ENCODE data around the gene API5. TPM values are rescaled to one million over a fixed set of nuclear protein-coding genes. Genes with fewer than 3 reads are reported as not detected.

API5 gene
- total RNA-seq, 1 experiment from 2014 or later, result 142 TPM

DNA sequence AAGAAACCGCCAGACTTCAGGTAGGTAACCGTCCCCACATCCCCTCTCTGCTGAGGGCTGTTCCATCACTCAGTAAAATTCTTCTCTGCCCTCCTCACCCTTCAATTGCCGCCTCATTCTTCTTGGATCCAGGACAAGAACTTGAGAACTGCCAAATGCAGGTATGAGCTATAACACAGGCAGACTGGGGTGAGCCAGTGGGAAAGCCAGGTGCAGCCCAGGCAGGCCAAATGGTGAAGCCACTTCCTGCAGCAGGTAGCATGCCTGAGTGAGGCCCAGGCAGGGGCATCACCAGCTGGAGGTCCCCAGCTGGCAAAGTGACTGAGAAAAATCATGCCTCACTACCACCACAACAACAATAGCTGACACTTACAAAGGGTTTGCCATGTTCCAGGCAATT, 22.4 kb upstream of the API5 start:
- ChIA-PET POLR2A (no interaction called here), CTCF (interaction anchor here (0.6 to 2.0 kb wide), 2 partner anchors 11 to 20 kb away, joined by 3 to 8 read pairs; no protein-coding TSS in a partner anchor)
- Mint-ChIP-seq H3K36me3 (no peaks in the 10 kb centered on the region), H3K27me3 (ENCODE audit: low read depth) (0 out of 2 replicates have a peak, but pooled peaks cover 2% of the 10 kb centered on the region), H3K9me3 (peaks cover 35% of the 10 kb centered on the region), H3K4me3 (no peak overlapping the region), H3K27ac (no peak overlapping the region), H3K4me1 (peaks cover 14% of the 10 kb centered on the region)
- DNase-seq (ENCODE audit: low spot score) (no peak), ATAC-seq (no peak)
- no peak for TF ChIP-seq ETV6 (CRISPR knock-in tag; IDR thresholded peaks at IDR 0.05)
- TF ChIP-seq, protein P1, sequence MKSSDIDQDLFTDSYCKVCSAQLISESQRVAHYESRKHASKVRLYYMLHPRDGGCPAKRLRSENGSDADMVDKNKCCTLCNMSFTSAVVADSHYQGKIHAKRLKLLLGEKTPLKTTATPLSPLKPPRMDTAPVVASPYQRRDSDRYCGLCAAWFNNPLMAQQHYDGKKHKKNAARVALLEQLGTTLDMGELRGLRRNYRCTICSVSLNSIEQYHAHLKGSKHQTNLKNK (CRISPR knock-in tag; IDR thresholded peaks at IDR 0.05), result no peak

DNA sequence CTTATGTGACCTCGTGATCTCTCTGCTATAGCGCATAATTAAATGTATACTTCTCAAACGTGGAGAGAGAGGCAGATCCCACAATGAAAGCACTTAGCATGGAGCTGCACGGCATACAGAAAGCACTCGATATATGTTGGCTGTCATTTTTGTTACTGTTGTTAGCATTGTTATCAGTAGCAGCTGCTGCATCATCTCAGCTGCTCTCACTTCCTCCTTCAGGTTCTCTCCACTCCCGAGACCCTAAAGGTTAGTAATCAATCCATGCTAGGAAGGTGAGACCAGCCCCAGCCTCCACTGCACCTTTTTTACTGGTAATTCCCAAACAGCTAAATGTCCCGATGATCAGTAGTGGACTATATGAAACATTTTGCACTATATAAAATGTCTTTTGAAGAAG, 13.4 kb upstream of the API5 start:
- H3K27ac Mint-ChIP-seq, result no peak overlapping the region
- H3K4me1 Mint-ChIP-seq, result no peaks in the 10 kb centered on the region
- DNase-seq (ENCODE audit: low spot score) (no peak), ATAC-seq (no peak)
- H3K9me3 Mint-ChIP-seq, result peaks cover 45% of the 10 kb centered on the region
- H3K27me3 Mint-ChIP-seq (ENCODE audit: low read depth), result peaks cover 15% of the 10 kb centered on the region; the same call in 1 of the 2 replicates
- TF ChIP-seq MYBL2 (CRISPR knock-in tag; IDR thresholded peaks at IDR 0.05) (no peak), ELF4 (CRISPR knock-in tag; IDR thresholded peaks at IDR 0.05; ENCODE audit: low read depth) (no peak), FOXJ3 (CRISPR knock-in tag; IDR thresholded peaks at IDR 0.05; ENCODE audit: borderline replicate concordance) (no peak), SMAD4 (CRISPR knock-in tag; IDR thresholded peaks at IDR 0.05) (no peak), ZBTB21 (CRISPR knock-in tag; IDR thresholded peaks at IDR 0.05; ENCODE audit: borderline replicate concordance) (no peak), PRRX2 (CRISPR knock-in tag; IDR thresholded peaks at IDR 0.05) (no peak), NFE2L1 (CRISPR knock-in tag; IDR thresholded peaks at IDR 0.05) (no peak)
- TF ChIP-seq, protein P2, sequence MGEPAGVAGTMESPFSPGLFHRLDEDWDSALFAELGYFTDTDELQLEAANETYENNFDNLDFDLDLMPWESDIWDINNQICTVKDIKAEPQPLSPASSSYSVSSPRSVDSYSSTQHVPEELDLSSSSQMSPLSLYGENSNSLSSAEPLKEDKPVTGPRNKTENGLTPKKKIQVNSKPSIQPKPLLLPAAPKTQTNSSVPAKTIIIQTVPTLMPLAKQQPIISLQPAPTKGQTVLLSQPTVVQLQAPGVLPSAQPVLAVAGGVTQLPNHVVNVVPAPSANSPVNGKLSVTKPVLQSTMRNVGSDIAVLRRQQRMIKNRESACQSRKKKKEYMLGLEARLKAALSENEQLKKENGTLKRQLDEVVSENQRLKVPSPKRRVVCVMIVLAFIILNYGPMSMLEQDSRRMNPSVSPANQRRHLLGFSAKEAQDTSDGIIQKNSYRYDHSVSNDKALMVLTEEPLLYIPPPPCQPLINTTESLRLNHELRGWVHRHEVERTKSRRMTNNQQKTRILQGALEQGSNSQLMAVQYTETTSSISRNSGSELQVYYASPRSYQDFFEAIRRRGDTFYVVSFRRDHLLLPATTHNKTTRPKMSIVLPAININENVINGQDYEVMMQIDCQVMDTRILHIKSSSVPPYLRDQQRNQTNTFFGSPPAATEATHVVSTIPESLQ (CRISPR knock-in tag; IDR thresholded peaks at IDR 0.05), result no peak
- TF ChIP-seq, protein P3, sequence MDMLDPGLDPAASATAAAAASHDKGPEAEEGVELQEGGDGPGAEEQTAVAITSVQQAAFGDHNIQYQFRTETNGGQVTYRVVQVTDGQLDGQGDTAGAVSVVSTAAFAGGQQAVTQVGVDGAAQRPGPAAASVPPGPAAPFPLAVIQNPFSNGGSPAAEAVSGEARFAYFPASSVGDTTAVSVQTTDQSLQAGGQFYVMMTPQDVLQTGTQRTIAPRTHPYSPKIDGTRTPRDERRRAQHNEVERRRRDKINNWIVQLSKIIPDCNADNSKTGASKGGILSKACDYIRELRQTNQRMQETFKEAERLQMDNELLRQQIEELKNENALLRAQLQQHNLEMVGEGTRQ (CRISPR knock-in tag; IDR thresholded peaks at IDR 0.05), result no peak
- TF ChIP-seq, protein P4, sequence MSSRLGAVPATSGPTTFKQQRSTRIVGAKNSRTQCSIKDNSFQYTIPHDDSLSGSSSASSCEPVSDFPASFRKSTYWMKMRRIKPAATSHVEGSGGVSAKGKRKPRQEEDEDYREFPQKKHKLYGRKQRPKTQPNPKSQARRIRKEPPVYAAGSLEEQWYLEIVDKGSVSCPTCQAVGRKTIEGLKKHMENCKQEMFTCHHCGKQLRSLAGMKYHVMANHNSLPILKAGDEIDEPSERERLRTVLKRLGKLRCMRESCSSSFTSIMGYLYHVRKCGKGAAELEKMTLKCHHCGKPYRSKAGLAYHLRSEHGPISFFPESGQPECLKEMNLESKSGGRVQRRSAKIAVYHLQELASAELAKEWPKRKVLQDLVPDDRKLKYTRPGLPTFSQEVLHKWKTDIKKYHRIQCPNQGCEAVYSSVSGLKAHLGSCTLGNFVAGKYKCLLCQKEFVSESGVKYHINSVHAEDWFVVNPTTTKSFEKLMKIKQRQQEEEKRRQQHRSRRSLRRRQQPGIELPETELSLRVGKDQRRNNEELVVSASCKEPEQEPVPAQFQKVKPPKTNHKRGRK (CRISPR knock-in tag; IDR thresholded peaks at IDR 0.05; ENCODE audit: borderline replicate concordance), result no peak
- TF ChIP-seq, protein P5, sequence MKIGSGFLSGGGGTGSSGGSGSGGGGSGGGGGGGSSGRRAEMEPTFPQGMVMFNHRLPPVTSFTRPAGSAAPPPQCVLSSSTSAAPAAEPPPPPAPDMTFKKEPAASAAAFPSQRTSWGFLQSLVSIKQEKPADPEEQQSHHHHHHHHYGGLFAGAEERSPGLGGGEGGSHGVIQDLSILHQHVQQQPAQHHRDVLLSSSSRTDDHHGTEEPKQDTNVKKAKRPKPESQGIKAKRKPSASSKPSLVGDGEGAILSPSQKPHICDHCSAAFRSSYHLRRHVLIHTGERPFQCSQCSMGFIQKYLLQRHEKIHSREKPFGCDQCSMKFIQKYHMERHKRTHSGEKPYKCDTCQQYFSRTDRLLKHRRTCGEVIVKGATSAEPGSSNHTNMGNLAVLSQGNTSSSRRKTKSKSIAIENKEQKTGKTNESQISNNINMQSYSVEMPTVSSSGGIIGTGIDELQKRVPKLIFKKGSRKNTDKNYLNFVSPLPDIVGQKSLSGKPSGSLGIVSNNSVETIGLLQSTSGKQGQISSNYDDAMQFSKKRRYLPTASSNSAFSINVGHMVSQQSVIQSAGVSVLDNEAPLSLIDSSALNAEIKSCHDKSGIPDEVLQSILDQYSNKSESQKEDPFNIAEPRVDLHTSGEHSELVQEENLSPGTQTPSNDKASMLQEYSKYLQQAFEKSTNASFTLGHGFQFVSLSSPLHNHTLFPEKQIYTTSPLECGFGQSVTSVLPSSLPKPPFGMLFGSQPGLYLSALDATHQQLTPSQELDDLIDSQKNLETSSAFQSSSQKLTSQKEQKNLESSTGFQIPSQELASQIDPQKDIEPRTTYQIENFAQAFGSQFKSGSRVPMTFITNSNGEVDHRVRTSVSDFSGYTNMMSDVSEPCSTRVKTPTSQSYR (CRISPR knock-in tag; IDR thresholded peaks at IDR 0.05), result no peak
- TF ChIP-seq, protein P6, sequence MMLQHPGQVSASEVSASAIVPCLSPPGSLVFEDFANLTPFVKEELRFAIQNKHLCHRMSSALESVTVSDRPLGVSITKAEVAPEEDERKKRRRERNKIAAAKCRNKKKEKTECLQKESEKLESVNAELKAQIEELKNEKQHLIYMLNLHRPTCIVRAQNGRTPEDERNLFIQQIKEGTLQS (CRISPR knock-in tag; conservative IDR thresholded peaks at IDR 0.05), result no peak
- TF ChIP-seq, protein P7, sequence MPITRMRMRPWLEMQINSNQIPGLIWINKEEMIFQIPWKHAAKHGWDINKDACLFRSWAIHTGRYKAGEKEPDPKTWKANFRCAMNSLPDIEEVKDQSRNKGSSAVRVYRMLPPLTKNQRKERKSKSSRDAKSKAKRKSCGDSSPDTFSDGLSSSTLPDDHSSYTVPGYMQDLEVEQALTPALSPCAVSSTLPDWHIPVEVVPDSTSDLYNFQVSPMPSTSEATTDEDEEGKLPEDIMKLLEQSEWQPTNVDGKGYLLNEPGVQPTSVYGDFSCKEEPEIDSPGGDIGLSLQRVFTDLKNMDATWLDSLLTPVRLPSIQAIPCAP (CRISPR knock-in tag; IDR thresholded peaks at IDR 0.05), result no peak
- TF ChIP-seq, protein P8, sequence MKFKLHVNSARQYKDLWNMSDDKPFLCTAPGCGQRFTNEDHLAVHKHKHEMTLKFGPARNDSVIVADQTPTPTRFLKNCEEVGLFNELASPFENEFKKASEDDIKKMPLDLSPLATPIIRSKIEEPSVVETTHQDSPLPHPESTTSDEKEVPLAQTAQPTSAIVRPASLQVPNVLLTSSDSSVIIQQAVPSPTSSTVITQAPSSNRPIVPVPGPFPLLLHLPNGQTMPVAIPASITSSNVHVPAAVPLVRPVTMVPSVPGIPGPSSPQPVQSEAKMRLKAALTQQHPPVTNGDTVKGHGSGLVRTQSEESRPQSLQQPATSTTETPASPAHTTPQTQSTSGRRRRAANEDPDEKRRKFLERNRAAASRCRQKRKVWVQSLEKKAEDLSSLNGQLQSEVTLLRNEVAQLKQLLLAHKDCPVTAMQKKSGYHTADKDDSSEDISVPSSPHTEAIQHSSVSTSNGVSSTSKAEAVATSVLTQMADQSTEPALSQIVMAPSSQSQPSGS (CRISPR knock-in tag; IDR thresholded peaks at IDR 0.05; ENCODE audit: borderline replicate concordance, low read depth), result no peak
- peaks cover 11% of the 10 kb centered on the region for H3K36me3 Mint-ChIP-seq
- no peak overlapping the region for H3K4me3 Mint-ChIP-seq
- ChIA-PET CTCF (interaction anchor here (0.6 to 3.8 kb wide), 2 partner anchors 13 to 87 kb away, joined by 3 to 14 read pairs; partner anchors contain the start of gene API5), POLR2A (no interaction called here)

All from WTC11 (cell line).